ENCODE results near the gene SMYD4. TPM values are rescaled to one million over a fixed set of nuclear protein-coding genes. Genes with fewer than 3 reads are reported as not detected.

Gene SMYD4
- polyA plus RNA-seq, 6 donors from 2014 or later: 4.0 to 15.8 (median 7.7) TPM

DNA sequence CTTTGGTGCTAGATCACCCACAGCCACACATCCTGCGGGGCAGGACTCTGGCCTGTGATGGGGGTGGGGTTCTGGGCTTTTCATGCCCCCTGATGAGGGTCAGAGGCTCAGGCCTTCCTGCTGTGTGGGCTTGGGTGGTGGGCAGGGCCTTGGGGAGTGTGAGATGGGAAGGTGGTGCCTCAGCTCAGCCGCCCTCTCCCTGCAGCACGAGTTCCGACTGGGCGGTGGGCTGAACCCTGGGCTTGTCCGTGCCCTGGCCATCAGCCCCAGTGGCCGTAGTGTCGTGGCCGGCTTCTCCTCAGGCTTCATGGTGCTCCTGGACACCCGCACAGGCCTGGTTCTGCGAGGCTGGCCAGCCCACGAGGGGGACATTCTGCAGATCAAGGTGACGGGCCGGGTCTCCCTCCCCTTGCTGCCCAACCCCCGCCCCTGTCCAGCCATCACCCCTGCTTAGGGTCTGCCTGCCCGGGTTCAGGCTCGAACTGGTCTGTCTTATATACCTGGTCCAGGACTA lies 93.8 kb downstream of the SMYD4 start:
- H3K4me1 Mint-ChIP-seq: peaks cover 13 to 23% (median 23%) of the 10 kb centered on the region in 3 donors
- H3K4me3 Mint-ChIP-seq: peak overlapping the region in 1 of 8 donors; percentile 63
- H3K27ac Mint-ChIP-seq: no peak overlapping the region
- peaks cover 4 to 8% of the 10 kb centered on the region in 2 donors for H3K36me3 Mint-ChIP-seq
- DNase-seq: no peak
- ATAC-seq (ENCODE audit: low read depth in 2 of 2): no peak
- no peaks in the 10 kb centered on the region for H3K9me3 Mint-ChIP-seq
- H3K27me3 Mint-ChIP-seq: no peaks in the 10 kb centered on the region

DNA sequence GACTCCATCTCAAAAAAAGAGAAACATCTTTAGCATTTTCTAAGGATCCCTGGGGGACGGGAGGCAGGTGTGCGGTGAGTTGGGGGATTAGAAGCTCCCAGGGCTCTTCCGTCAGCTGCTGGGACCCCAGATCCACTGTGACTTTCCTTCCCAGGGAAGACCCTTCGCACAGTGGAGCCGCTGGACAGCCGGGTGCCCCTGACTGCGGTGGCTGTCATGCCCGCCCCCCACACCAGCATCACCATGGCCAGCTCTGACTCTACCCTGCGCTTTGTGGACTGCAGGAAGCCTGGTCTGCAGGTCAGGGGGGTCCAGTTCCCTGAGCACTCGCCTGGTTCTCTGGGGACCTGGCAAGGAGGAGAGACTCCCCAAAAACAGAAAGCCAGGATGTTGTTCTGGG lies 94.3 kb downstream of the SMYD4 start:
- Mint-ChIP-seq H3K36me3 (peaks cover 4 to 8% of the 10 kb centered on the region in 2 donors), H3K4me1 (peaks cover 13 to 23% (median 23%) of the 10 kb centered on the region in 3 donors), H3K27me3 (no peaks in the 10 kb centered on the region), H3K9me3 (no peaks in the 10 kb centered on the region), H3K4me3 (peak overlapping the region in 1 of 8 donors; percentile 9), H3K27ac (no peak overlapping the region)
- DNase-seq: no peak
- no peak for ATAC-seq (ENCODE audit: low read depth in 2 of 2)

DNA sequence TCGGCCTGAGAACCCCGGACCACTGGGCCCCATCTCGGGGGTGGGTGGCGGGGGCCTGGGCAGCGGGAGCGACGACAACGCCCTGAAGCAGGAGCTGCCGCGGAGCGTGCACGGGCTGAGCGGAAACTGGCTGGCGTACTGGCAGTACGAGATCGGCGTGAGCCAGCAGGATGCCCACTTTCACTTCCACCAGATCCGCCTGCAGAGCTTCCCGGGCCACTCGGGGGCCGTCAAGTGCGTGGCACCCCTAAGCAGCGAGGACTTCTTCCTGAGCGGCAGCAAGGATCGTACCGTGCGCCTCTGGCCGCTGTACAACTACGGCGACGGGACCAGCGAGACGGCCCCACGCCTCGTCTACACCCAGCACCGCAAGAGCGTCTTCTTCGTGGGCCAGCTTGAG lies 95.9 kb downstream of the SMYD4 start:
- peaks cover 4 to 18% of the 10 kb centered on the region in 2 donors for H3K36me3 Mint-ChIP-seq
- peak overlapping the region in 1 of 6 donors; percentile 15 for H3K27ac Mint-ChIP-seq
- no peak for DNase-seq
- H3K27me3 Mint-ChIP-seq: no peaks in the 10 kb centered on the region
- peaks cover 22 to 33% (median 32%) of the 10 kb centered on the region in 3 donors for H3K4me1 Mint-ChIP-seq
- no peak overlapping the region for H3K4me3 Mint-ChIP-seq
- H3K9me3 Mint-ChIP-seq: no peaks in the 10 kb centered on the region
- ATAC-seq (ENCODE audit: low read depth in 2 of 2): peak in 1 of 2 donors; percentile 49

DNA sequence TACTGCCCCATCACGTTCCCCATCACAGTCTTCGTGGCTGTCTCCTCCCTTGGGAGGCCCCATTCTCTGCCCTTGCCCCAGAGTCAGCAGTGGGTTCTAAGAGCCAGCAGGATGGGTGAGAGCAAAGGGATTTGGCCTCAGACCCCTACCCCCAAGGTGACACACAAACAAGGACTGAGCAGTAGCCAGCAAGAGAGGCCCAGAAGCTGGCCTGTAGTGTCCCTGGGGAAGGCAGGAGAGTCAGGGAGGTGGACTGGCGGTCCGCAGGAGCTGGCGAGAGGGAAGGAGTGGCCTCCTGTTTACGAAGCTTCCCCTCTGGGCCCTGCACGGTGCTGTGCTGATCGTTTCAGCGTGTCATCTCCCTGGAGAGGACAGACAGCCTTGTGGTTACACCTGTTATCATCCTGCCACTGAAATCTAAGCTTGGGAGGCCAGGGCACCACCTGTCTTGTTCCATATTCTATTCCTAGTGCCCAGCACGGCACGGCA lies 96.8 kb downstream of the SMYD4 start:
- Mint-ChIP-seq H3K4me1 (peaks cover 29 to 39% (median 32%) of the 10 kb centered on the region in 3 donors), H3K36me3 (peaks cover 4 to 18% of the 10 kb centered on the region in 2 donors), H3K27ac (peak overlapping the region; percentile 56 to 92 (median 84)), H3K9me3 (no peaks in the 10 kb centered on the region), H3K4me3 (peak overlapping the region in 6 of 8 donors; percentile 3 to 79 (median 51)), H3K27me3 (no peaks in the 10 kb centered on the region)
- DNase-seq: no peak
- ATAC-seq (ENCODE audit: low read depth in 2 of 2): peak; percentile 70 to 79

DNA sequence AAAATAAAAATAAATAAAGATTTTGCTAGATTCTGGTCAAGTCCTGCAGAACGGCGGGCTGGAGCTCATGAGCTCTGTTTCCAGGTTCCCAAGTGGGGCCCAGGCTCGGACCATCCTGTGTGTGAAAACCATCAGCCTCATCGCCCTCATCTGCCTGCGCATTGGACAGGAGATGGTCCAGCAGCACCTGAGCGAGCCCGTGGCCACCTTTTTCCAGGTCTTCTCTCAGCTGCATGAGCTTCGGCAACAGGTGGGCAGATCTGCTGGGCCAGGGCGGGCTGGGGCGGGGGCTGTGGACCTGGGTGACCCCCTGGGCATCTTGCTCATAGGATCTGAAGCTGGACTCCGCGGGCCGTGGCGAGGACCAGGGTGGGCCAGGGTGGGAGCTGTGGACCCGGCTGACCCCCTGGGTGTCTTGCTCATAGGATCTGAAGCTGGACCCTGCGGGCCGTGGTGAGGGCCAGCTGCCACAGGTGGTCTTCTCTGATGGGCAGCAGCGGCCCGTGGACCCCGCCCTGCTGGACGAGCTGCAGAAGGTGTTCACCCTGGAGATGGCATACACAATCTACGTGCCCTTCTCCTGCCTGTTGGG lies 97.4 kb downstream of the SMYD4 start:
- DNase-seq (no peak), ATAC-seq (ENCODE audit: low read depth in 2 of 2) (no peak)
- Mint-ChIP-seq H3K36me3 (peaks cover 4 to 18% of the 10 kb centered on the region in 2 donors), H3K4me3 (peak overlapping the region in 2 of 8 donors; percentile 43 to 59), H3K27ac (peak overlapping the region in 5 of 6 donors; percentile 75 to 92 (median 89)), H3K4me1 (peaks cover 31 to 39% (median 32%) of the 10 kb centered on the region in 3 donors), H3K9me3 (no peaks in the 10 kb centered on the region), H3K27me3 (no peaks in the 10 kb centered on the region)

DNA sequence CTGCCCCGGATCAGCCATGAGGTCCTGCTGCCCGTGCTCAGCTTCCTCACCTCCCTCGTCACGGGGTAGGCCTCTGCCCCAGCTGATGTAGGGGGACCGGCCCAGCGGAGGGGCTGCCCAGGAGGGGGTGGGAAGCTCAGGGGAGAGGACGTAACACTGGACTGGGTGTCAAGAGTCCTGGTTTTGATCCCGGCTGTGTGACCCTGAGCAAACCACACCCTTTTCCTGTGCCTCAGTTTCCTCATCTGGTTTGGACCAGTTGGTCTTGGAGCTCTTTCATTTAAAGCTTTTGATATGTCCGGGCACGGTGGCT lies 98.6 kb downstream of the SMYD4 start:
- H3K36me3 Mint-ChIP-seq: peaks cover 4 to 18% of the 10 kb centered on the region in 2 donors
- peaks cover 31 to 39% (median 32%) of the 10 kb centered on the region in 3 donors for H3K4me1 Mint-ChIP-seq

DNA sequence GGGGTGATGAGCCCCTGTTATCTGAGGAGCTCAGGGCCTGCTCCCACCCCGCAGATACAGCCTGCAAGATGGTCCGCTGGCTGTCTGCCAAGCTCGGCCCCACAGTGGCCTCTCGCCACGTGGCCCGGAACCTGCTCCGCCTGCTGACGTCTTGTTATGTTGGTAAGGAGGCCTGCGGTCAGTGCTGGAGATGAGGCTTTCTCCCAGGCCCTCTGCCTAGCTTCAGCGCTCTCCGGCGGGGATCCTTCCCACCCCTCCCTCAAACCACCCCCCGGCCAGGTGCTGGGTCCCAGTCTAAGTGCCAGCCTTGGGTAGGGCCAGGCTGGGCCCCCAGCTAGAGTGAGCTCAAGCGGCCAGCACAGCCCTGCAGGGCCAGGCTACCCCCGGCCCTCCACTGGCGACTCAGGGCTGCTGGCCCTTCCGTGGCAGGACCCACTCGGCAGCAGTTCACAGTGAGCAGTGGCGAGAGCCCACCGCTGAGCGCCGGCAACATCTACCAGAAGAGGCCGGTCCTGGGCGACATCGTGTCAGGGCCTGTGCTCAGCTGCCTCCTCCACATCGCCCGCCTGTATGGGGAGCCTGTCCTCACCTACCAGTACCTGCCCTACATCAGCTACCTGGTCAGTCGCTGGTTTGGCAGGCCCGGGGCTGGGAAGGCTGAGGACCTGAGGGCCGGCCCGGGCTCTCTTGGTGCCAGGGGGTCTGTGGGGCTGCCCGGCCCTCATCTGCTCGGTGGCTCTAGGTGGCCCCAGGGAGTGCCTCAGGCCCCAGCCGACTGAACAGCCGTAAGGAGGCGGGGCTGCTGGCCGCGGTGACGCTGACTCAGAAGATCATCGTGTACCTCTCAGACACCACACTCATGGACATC lies 99.1 kb downstream of the SMYD4 start:
- ATAC-seq (ENCODE audit: low read depth in 2 of 2) (no peak), DNase-seq (no peak)
- peaks cover 4 to 18% of the 10 kb centered on the region in 2 donors for H3K36me3 Mint-ChIP-seq
- no peaks in the 10 kb centered on the region for H3K27me3 Mint-ChIP-seq
- peaks cover 35 to 43% (median 35%) of the 10 kb centered on the region in 3 donors for H3K4me1 Mint-ChIP-seq
- H3K27ac Mint-ChIP-seq: no peak overlapping the region
- no peak overlapping the region for H3K4me3 Mint-ChIP-seq
- H3K9me3 Mint-ChIP-seq: no peaks in the 10 kb centered on the region

More for the DNA sequence above, 98.6 kb downstream of the SMYD4 start:
- no peaks in the 10 kb centered on the region for H3K27me3 Mint-ChIP-seq
- H3K27ac Mint-ChIP-seq: peak overlapping the region in 1 of 6 donors; percentile 47
- DNase-seq: no peak
- ATAC-seq (ENCODE audit: low read depth in 2 of 2): no peak
- H3K9me3 Mint-ChIP-seq: no peaks in the 10 kb centered on the region
- no peak overlapping the region for H3K4me3 Mint-ChIP-seq

DNA sequence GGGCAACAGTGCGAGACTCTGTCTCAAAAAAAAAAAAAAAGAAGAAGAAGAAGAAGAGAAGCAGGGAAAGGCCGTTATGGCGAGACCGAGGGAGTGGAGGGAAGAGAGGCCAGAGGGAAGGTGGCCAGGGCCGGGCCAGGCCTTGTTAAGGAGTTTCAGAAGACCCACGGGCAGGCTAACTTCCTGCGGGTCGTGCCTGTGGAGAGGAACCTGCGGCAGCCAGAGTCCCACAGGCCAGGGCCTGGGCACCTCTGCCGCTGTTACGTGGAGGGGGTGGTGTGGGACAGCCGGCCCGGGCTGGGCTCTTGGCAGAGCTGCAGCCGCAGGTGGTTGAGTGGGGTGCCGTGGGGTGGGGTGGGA lies 99.8 kb downstream of the SMYD4 start:
- ATAC-seq (ENCODE audit: low read depth in 2 of 2) (no peak), DNase-seq (no peak)
- Mint-ChIP-seq H3K27ac (peak overlapping the region in 3 of 6 donors; percentile 48 to 79 (median 53)), H3K27me3 (no peaks in the 10 kb centered on the region), H3K9me3 (no peaks in the 10 kb centered on the region), H3K36me3 (peaks cover 4 to 18% of the 10 kb centered on the region in 2 donors), H3K4me3 (no peak overlapping the region), H3K4me1 (peaks cover 39 to 47% (median 39%) of the 10 kb centered on the region in 3 donors)

Other genes with a start within 250 kb of the SMYD4 start
- 10 to 100 TPM; 18.4 to 36.4 (median 29.1) TPM for gene SLC43A2, start 201.1 kb downstream of the SMYD4 start, polyA plus RNA-seq (ENCODE audit: low read depth in 6 of 6)
- gene SCARF1, start 184.2 kb downstream of the SMYD4 start, polyA plus RNA-seq (ENCODE audit: low read depth in 6 of 6): under 1 TPM in 2 of 6 donors, not detected in 4; 0.13 to 0.32 TPM
- gene RILP, start 180.0 kb downstream of the SMYD4 start, polyA plus RNA-seq (ENCODE audit: low read depth in 6 of 6): 1 to 10 TPM in 4 of 6 donors, under 1 TPM in 1, not detected in 1; 0.97 to 1.9 (median 1.3) TPM
- 100 to 1,000 TPM in 5 of 6 donors, 10 to 100 TPM in 1; 54.2 to 184 (median 139) TPM for gene PRPF8, start 145.0 kb downstream of the SMYD4 start, polyA plus RNA-seq (ENCODE audit: low read depth in 6 of 6)
- gene TLCD2, start 119.5 kb downstream of the SMYD4 start, polyA plus RNA-seq (ENCODE audit: low read depth in 6 of 6): not detected
- gene WDR81, start 105.2 kb downstream of the SMYD4 start, polyA plus RNA-seq (ENCODE audit: low read depth in 6 of 6): 10 to 100 TPM in 3 of 6 donors, 1 to 10 TPM in 3; 2.1 to 19.1 (median 9.9) TPM
- gene SERPINF2, start 87.0 kb downstream of the SMYD4 start, polyA plus RNA-seq (ENCODE audit: low read depth in 6 of 6): under 1 TPM in 3 of 6 donors, not detected in 3; 0.25 to 0.59 (median 0.40) TPM
- gene SERPINF1, start 67.8 kb downstream of the SMYD4 start, polyA plus RNA-seq (ENCODE audit: low read depth in 6 of 6): 10 to 100 TPM in 1 of 6 donors, 1 to 10 TPM in 5; 1.3 to 15.3 (median 5.4) TPM
- gene RPA1, start 103 bp upstream of the SMYD4 start, polyA plus RNA-seq (ENCODE audit: low read depth in 6 of 6): 10 to 100 TPM; 45.1 to 56.0 (median 50.5) TPM
- gene RTN4RL1, start 195.4 kb upstream of the SMYD4 start, polyA plus RNA-seq (ENCODE audit: low read depth in 6 of 6): not detected
- gene DPH1, start 200.3 kb upstream of the SMYD4 start, polyA plus RNA-seq (ENCODE audit: low read depth in 6 of 6): 10 to 100 TPM; 22.7 to 37.7 (median 29.7) TPM
- 10 to 100 TPM; 43.0 to 66.7 (median 58.3) TPM for gene OVCA2, start 212.1 kb upstream of the SMYD4 start, polyA plus RNA-seq (ENCODE audit: low read depth in 6 of 6)
- under 1 TPM in 3 of 6 donors, not detected in 3; 0.08 to 0.35 (median 0.23) TPM for gene HIC1, start 225.2 kb upstream of the SMYD4 start, polyA plus RNA-seq (ENCODE audit: low read depth in 6 of 6)

All from naive B cell (primary cell).